A673 (cell line): Measurements from ENCODE around the gene RIMBP3B.
"Not testable (repeated sequence)": the region's sequence is repeated elsewhere in the genome, so short reads cannot be mapped to it uniquely, and the experiment has no call there.

Source experiments
- EZH2 ChIP-seq: fragments of 200-600 bp; sonication (generic); IDR thresholded peaks from 2 replicates; pipeline ENCODE4 v1.6.1; 2017; ENCODE audit warnings: borderline replicate concordance, low read depth, mild to moderate bottlenecking, mixed read lengths, antibody characterized with exemption, low read length; ENCODE audit not compliant: poor library complexity, severe bottlenecking
- TF ChIP-seq, protein P1 (sequence below): fragments of 300-800, 200-600 bp; sonication (generic); conservative IDR thresholded peaks from 2 replicates; pipeline ENCODE4 v1.5.1; 2017; ENCODE audit warnings: low read depth, mild to moderate bottlenecking, antibody characterized with exemption, low read length, moderate library complexity, mixed read lengths

DNA sequence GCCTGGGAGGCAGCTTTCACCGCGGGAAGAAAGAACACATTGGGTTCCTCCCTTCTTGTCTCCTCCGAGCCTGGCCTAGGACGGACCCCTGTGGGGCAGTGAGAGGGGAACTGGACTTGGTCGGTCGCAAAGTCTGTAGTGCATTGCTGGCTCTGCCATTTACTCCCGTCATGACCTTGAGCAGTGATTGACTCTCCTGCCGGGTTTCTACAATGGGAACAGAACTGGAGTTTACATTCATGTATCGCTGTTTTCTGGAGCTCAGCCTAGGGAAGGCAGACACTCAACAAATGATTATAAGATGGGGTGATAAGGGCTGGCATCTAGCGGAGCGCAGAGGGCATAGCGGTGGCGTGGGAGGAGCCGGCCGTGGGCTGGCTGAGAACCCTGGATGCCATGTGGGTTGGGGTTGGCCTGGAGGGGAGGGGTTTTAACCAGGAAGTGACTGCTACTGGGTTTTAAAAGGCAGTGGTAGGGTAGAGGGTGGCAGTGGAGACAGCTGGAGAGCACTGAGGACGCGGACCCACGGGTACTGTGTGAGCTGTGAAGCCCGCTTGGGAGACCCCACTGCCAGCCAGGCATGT lies 36.7 kb downstream of the RIMBP3B start:
- TF ChIP-seq, protein P1, sequence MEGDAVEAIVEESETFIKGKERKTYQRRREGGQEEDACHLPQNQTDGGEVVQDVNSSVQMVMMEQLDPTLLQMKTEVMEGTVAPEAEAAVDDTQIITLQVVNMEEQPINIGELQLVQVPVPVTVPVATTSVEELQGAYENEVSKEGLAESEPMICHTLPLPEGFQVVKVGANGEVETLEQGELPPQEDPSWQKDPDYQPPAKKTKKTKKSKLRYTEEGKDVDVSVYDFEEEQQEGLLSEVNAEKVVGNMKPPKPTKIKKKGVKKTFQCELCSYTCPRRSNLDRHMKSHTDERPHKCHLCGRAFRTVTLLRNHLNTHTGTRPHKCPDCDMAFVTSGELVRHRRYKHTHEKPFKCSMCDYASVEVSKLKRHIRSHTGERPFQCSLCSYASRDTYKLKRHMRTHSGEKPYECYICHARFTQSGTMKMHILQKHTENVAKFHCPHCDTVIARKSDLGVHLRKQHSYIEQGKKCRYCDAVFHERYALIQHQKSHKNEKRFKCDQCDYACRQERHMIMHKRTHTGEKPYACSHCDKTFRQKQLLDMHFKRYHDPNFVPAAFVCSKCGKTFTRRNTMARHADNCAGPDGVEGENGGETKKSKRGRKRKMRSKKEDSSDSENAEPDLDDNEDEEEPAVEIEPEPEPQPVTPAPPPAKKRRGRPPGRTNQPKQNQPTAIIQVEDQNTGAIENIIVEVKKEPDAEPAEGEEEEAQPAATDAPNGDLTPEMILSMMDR: not testable (repeated sequence)
- not testable (repeated sequence) for TF ChIP-seq EZH2
